ENCODE measurements around the gene NGFR.

The NGFR gene

DNA sequence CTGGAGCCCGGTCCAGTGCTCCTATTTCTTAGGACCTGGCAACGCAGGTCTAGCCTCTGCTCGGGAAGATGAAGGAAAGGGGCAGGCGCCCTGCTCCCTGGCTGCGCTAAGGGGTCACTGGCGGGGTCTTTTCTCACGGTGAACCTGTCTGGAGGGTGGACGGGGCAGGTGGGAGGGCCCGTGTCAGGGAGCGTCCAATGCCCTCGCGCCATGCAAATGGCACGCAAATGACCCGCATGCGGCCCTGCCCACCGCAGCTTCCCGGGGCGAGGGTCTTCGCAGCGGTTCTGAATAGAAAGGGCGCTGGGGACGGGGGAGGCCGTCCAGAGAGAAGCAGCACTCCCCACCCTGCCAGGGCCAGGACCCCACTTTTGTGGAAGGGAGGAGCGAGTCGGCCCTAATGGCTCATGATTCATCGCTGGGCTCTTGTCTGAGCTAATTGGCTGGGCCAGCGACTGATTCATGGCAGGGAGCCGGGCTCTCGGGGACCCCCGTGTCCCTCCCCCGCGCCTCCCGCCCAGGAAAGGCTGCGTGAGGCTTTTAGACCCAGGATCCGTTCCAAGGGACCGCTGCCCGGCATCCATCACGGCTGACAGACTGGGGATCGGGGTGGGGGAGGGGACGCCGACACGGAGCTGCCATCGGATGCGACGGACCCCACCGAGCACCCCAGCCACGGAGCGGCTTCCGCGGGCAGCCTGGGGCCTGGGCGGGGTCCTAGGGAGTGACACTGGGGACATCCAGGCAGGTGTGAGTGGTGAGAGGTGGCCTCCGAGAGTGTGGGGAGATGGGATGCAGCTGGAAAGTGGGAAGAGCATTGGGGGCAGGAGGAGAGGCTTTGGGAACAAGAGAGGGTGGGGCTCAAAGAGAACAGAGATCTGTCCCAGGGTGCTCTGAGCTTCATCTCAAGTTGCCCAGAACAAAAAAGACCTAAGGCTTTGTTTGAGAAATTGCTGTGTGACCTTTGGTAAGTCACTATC is 25.0 kb upstream of the NGFR start:
- no peak for DNase-seq

DNA sequence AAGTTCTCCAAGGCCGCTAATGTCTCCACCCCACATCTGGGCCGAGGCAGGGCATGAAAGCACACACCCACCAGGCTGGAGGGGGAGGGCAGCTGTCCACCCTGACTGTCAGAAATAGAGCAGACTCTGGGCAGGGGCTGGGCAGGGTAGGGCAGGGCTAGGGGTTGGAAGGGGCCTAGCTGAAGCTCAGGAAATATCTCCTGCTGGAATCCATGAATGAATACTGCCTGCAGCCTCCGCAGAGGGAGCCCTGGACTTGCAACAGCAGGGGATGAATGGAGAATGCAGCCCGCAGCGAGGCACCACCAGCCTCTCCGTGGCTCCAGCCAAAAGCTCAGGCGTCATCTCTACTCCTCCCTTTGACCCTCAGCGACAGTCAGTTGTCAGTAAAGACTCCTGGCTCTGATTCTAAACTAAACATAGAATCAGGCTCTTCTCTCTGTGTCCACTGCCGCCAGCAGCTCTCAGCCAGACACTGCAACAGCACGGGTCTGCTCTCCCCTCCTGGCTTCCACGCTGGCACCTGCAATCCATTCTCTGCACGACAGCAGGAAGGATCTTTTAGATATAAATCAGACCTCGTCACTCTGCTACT is 23.9 kb upstream of the NGFR start:
- no peak for DNase-seq

DNA sequence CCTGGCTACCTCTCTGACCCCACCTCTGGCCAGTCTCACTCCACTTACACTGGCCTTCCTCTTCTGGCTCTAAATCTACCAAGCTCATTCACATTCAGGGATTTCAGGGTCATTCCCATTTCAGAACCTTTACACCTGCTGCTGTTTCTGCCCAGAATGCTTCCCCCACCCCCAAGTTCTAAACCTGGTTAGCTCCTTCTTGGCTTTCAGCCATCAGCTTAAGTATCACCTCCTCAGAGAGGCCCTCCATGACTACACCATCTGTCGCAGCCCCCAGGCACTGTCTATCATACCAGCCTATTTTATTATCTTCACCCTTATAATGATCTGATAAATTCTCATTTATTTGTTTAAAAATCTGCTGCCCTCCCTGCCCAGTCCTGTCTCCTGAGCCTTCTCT is 23.3 kb upstream of the NGFR start:
- DNase-seq, result no peak

DNA sequence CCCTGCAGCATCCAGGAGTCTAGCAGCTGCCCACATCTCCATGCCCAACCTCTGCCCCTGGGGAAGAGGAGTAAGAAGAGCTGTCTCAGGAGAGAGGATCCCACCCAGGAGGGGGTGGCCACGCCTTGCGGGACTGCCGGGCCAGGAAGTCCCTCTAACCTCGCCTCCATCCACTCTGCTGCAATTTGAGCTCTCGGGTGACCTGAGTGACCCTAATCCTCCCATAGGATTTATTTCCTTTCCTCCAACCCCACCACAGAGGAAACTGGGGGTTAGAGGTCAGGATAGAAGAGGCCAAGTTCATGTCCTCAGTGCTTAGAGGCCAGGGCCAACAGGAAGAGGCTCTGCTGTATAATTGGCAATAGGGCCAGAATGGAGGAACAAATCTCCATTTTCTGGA is 22.6 kb upstream of the NGFR start:
- no peak for DNase-seq

DNA sequence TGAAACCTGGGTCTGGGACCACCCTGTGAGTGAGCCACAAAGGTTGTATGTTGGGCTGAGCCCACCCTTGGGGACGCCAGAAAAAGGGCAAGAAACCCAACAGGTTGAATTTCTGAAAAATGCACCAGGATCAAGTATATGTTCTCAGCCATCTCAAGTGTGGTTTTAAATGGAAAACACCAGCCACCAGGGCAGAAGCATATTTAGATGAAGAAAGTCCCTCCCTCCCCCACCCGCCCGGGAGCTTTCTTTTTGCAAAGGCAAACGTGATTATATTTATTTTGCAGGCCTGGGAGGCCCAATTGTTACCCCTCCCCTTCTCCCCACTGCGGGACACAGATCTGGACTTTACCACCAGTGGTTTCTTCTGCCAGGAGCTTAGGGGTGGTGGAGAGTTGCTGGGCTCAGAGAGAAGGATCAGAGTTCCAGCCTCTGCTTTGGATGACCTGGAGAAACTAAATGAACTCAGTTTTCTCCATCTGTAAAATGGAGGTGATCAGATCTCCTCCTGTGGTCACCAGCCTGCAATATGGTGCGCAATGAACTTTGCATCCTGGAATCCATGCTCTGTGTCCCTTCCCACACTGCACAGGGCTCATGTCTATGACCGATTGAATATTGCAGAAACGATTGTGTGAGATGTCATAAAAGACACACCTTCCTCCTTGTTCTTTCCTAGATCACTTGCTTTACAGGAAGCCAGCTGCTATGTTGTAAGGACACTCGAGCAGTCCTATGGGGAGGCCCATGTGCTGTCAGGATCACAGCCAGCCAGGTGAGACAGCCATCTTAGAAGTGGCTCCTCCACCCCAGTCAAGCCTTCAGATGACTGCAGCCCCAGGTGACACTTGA is 21.0 kb upstream of the NGFR start:
- DNase-seq, result no peak

DNA sequence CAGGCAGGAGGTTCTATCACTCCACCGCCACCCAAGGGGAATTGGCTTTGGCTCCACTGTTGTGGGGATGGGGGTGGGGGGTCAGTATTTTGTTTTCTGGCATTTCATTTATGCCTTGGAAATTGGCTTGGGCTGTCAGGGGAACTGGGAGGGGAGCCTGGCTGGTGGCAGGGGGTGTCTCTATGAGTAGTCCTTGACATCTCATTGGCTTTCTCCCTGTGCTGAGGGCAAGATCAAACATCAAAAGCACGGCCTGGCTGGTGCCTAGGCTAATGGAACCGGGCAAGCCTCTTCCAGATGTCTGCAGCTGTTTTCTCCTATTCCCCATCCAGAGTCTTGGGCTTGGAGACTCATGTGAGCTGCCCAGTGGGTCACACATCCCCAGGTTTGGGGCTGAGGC is 17.4 kb upstream of the NGFR start:
- DNase-seq, result no peak

DNA sequence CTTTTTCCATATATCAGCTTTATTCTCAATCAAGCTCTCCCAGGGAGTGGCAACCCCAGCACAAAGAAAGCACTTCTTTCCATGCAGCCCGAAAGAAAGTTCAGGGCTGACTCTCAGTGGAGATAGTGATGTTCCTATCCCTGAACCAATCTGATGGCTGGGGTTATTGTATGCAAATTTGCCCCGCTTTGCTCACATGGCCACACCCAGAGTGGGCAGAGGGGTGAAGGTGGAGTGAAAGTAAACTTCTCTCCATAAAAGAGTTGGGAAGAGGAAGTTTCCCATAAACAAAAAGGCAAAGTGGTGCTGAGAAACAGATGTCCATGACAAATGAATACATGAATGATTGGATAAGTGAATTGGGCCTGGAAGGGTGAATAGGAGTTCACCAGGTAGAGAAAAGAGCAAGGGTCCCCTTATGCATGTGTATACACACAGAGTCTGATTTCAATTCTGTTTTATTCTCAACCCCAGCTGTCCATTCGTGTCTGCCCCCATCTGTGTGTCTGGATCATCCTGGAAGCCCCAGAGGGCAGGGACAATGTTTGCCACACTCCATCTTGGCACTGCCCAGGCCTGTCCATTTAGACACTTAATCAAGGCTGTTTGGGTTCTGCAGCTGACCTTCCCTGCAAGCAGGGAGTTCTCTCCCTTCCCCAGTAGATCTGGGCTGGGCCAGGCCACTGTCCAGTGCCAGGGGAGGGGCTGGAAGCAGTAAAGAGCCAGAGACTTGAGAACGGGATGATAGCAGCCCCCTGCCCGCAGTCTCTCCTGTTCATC is 14.1 kb upstream of the NGFR start:
- DNase-seq, result no peak

DNA sequence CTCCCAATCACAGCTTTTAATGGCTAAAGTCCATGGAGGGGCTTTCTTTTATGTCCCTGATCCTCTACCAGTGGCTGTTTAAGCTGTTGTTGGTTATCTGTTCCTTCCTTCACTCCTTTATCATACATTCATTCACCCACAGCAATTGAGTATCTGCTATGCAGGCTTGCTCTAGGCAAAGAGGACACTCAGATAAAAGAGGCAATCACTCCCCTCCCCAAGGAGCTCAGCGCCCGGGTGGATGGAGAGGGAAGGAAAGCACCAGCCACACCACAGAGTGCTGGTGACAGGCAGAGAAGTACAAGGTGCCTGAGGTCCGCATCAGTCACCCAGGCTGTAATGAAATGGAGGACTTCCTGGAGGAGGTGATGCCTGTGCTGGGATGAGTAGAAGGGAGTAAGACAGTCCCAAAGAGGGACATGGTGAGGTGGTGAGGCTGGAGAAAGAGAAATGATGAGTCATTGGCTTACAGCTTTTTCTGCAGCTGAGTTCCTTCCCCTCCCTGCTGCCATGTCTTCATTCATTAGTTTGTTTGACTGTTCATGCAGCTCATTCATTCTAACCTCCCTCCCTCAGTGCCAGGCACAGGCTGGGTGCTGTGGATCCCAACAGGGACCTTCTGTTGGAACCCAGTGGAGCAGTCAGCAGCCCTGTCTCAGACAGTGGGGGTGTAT is 12.8 kb upstream of the NGFR start:
- no peak for DNase-seq

DNA sequence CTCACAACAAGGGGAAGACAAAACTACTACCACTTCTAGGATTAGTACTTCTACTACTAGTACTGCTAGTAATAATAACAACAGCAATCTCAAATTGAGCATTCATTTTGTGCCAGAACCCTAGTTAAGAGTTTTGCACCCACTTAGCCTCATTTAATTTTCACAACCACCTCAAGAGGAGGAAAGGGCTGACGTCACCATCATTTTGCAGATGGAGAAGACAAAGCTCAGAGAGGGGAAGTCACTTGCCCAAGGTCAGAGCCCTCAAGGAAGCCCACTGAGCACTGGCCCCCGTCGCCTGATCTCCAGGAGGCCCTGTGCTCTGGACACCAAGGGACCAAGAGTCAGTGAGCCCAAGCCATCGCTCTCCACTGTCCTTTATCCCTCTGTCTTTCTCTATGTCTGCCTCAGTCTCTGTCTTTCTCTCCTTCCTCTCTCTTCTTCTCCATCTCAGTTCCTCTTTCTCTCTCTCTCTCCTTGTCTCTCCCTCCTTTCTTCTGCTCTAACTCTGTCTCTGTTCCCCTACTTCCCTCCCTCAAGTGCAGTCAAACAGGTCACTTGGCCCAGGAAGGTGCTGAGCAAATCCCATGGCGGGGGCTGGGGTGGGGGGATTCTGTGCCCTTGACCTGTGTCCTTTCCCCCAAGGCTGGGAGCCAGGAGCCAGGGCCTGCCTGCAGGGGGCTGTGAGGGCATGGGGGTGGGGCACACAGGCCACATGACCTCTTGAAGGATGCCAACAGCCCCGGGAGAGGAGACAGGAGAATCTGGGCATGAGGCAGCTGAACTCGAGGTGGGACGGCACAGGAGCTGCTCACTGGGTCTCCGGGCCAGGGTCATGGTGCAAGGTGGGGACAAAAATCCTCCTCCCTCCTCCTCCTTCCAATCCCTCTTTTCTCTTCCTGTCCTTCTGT is 11.2 kb upstream of the NGFR start:
- no peak for DNase-seq

DNA sequence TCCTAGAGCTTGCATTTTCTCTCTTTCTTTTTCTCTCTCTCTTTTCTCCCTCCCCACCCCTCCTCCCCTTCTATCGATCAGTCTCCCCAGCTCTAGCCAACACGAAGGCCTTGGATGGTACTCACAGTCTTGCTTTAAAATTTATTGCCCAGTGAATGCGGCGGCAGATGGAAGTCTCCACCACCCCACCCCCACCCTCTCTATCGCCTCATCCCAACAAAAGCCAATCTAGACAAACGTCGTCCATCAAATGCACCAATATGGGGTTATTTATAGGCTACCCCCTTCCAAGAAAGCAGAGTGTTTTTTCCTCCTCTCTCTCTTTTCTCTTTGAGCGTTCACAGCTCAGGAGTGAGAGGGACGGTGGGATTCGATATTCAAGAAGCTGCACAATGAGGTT is 10.5 kb upstream of the NGFR start:
- DNase-seq, result no peak

DNA sequence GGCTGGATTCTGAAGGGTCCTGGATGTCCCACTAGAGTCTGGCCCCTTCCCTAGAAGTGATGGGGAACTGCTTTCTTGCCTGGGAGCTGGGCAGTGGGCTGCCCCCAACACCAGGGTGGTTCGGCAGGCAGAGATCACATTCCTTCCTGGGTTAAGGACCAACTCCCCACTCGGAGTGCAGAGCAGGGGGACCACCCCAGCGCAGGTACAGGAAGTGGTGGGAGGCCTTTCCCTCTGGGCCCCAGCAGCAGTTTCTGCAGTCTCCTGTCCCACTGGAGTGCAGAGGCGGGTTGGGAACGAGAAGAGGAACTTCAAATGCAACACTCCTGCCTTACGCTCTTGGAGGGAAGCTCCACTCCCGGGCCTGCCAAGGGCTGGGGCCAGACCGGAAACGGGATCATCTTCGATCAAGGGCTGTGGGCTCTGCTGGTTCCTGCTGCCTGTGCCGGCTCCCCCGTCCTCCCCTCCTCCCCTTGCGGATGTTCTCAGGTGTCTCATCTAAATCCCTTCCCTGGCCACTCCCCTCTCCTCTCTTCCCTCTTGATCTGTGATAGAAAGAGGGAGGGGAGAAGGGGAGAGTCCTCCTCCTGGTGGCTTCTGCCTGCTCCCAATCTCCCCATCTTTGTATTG is 9.0 kb upstream of the NGFR start:
- DNase-seq, result no peak

DNA sequence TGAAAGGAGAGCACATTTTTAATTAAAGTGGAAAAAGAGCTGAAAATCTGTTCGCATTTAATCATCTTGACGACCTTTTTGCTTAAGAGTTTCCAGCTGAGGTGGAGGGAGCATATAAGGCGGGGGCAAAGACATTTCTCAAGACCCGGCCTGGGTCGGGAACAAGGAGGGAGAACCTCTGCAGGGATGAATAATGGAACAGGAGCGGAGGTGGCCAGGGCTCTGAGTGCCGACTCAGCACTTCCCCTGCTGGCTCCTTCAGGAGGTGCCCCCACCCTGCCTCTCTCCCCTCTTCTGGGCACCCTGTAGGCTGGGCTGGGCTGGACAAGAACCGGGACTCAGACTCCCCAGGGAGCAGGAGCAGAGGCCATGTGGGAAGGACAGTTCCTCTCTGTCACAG is 7.9 kb upstream of the NGFR start:
- no peak for DNase-seq

DNA sequence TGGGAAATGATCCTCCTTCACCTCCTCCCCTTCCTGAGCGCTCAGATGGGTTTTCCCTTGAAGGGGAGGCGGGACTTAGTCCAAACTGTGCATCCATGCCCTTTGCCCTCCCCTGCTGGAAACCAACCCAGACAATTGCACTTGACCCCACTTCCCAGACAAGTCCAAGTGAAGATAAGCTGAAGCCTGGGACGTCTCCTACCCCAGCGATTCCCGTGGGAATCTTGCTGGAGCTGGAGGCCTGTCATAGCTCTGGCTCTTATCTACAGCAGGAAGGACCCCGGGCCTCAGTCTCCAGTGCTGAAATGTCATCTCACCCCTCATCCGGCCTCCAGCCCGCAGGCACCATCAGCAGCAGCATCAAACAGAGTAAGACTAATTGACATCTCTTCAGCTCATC is 6.5 kb upstream of the NGFR start:
- DNase-seq, result no peak

DNA sequence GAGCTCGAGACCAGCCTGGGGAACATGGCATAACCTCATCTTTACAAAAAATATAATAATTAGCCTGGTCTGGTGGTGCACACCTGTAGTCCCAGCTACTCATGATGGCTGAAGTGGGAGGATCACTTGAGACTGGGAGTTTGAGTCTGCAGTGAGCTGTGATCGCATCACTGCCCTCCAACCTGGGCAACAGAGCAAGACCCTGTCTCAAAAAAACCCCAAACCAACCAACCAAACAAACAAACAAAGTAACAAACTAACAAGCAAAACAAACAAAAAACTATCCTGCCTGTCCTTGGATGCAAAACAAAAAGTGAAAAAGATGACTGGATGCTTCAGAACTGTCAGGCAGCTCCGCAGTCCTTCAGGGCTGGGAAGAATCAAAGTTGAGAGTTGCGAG is 5.7 kb upstream of the NGFR start:
- no peak for DNase-seq

DNA sequence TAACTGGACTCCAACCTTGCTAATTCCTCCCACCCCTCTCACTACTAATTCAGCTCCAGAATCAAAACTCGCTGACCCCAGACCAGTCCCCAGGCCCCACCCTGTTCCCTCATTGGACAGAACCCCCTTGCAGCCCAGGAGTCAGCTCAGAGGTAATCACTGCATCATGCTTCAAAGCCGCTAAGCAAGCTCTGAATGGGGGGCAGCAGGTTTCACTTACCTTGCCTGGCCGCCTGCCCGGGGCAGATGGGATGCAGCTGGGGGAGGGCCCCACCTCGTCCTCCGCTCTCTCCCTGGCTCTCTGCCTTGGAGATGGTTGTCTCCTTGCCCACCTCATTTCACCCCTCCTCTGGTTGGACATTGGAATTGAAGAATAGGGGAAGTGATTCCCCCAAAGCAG is 4.8 kb upstream of the NGFR start:
- no peak for DNase-seq

DNA sequence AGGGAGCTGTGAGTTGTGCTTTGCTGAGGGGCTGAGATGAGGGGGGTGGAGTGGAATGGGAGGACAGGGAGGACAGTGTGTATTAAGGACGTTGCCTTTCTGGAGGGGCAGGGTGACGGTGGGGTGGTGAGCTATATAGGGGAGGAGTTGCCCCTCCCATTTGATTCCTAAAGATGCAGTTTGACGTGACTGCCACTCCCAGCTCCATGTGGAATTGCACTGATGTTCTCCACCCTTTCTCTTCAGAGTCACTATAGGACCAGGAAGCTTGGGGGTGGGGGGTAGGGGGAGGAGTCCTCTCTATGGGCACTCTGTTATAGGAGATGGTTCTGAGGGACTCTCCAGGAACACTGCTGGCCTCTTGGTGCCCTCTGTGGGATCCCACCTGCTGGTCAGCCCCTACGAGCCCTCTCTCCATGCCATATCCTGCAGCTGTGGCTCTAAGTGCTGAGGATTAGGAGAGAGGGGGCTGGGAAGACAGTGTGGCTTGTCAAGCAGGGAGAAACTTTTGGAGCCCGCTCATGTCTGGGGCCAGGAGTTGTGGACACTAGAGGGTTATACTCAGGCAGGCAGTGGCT is 3.8 kb upstream of the NGFR start:
- no peak for DNase-seq

DNA sequence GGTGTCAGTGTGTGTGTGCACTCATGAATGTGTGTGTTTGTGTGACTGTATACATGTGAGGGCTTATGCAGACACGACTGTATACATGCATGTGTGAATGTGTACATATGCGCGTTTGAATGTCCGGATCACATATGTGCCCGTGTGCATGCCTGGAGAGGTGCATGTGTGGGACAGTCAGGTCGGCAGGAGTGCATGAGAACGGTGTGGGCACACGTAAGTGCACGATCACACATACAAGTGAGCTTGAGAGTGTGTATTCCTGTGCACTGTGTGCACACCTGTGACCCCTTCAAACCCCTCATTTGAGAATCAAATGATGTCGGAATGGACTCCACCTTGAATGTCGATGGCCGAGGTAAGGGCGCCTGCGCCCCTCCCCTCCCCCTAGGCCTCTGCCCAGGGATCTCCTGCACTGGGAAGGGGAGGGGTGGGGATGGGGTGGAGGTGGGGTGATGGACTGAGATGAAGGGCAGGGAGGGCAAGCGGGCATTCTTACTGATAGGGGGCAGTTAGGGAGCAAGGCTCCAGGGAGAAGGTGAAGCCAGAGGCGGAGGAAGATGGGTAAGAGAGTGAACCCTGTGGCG is 601 bp upstream of the NGFR start:
- DNase-seq, result no peak

DNA sequence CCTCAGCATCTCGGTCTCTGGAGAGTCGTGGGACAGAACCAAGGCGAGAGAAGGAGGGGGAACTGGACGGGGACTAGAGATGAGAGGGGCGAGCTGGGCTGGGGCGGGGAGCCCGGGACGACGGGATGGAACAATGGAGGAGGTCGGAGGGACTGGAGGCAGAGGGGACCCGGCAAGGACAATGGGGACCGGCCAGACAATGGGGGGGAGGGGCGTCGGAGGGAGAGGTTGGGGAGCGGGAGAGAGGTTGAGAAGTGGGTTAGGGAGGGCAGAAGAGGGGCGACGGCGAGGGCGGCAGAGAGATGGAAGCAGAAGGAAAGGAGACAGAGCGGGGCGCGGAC is 719 bp downstream of the NGFR start:
- no peak for DNase-seq

DNA sequence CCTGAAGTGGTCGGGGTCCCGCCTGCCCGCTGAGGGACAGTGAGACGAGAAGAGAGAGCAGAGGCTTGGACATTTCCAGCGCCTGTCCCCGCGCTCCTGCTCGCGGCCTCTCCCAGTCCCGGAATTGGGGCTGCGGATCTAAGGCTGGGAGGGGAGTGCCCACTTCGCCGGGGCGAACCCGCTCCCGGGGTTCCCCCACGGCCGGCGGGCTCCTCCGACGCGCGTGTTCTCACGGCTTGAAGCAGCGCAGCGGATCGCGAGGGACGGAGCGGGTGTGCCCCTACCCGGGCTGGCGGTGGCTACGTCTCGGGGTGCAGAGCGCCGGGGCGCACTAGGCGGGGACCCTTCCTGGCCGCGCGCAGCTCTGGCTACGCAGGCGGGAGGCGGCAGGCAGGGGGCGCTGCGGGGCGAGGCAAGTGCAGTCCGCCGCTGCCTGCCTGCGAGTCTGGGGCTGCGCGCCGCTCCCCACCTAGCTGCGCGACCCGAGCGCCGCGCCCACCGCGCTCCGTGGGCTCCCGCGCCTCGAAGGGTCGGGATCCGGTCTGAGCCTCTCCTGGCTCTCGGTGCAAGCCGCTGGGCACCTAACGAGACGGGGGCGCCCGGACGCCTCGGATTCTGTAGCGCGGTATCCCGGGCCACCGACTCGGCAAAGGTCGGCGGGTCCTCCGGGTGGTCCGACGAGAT is 1.2 kb downstream of the NGFR start:
- DNase-seq, result peak; percentile 43

DNA sequence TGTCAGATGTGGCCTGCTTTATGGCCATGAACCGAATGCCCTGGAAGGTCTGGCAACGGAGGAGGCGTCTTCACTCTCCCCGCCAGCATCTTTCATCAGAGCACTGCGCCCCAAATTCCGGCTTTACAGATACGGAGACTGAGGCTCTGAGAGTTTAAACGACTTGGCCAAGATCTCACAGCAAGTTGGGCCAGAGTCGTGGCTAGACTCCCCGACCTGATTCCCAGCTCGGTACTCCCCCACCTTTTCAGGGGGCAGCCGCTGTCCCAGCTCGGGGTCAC is 1.7 kb downstream of the NGFR start:
- DNase-seq, result no peak

Data from NCI-H226 (cell line).